Gastroesophageal sphincter (tissue), 4 donors: ENCODE data around the gene SYNDIG1. TPM values are rescaled to one million over a fixed set of nuclear protein-coding genes. Genes with fewer than 3 reads are reported as not detected.

Experiments
- ATAC-seq: fragments of 150-250 bp; one replicate; pipeline ENCODE4 v1.9.1; 2016; ENCODE audit warnings: mild to moderate bottlenecking, moderate library complexity
- H3K27ac ChIP-seq, 4 donors: fragments of 200-600 bp; sonication (generic) in 3 of 4; 1 replicate in 3 of 4; 2 replicates in 1 of 4; pipeline ENCODE4 v1.5.1; 2016 to 2019
- H3K27me3 ChIP-seq: fragments of 200-600 bp; sonication (generic); one replicate; pipeline ENCODE4 v1.5.1; 2019
- H3K36me3 ChIP-seq, 2 donors: fragments of 200-600 bp; sonication (generic); one replicate each; pipeline ENCODE4 v1.5.1; 2019; ENCODE audit warnings: control low read depth in 1 of 2
- H3K4me1 ChIP-seq, 3 donors: fragments of 200-600 bp; sonication (generic); 1 replicate in 2 of 3; 2 replicates in 1 of 3; pipeline ENCODE4 v1.5.1; 2016 to 2019; ENCODE audit warnings: control low read depth in 2 of 3
- H3K4me3 ChIP-seq, 2 donors: fragments of 200-600 bp; sonication (generic); one replicate each; pipeline ENCODE4 v1.5.1; 2019; ENCODE audit warnings: mild to moderate bottlenecking in 1 of 2, moderate library complexity in 1 of 2
- H3K9me3 ChIP-seq, 3 donors: fragments of 200-600 bp; sonication (generic); one replicate each; pipeline ENCODE4 v1.5.1; 2017 to 2019; ENCODE audit warnings: control low read depth in 2 of 3
- EP300 ChIP-seq: sonication (generic); formaldehyde crosslinking; IDR thresholded peaks from one replicate; pipeline ENCODE4 v1.6.1; 2017; ENCODE audit warnings: antibody characterized with exemption, mild to moderate bottlenecking
- POLR2A ChIP-seq, 2 donors: fragments of 450-650 bp; IDR thresholded peaks; one replicate each; pipeline ENCODE4 v1.6.1; 2017; ENCODE audit warnings: antibody characterized with exemption in 2 of 2, mild to moderate bottlenecking in 2 of 2, moderate library complexity in 1 of 2
- POLR2AphosphoS5 ChIP-seq: sonication (generic); formaldehyde crosslinking; IDR thresholded peaks from one replicate; pipeline ENCODE4 v1.6.1; 2017; ENCODE audit warnings: antibody characterized with exemption
- WGBS, 2 donors: methylation state at CpG; one replicate each; pipeline ENCODE4 v1.1.5; 2018; ENCODE audit warnings: low coverage in 1 of 2; 5-methylcytosine and 5-hydroxymethylcytosine counted together
- total RNA-seq, 4 donors: library from RNA; depleted of rRNA; stranded (reverse); fragments of >200 nt; gene quantifications; one replicate each; pipeline ENCODE4 v1.1.0, GENCODE V29; 2016
- TF ChIP-seq, protein P1 (sequence below), 4 experiments: fragments of 200-600 bp in 2 of 4; fragments of 450-650 bp in 2 of 4; sonication (generic) in 1 of 4; IDR thresholded peaks; one replicate each; pipeline ENCODE4 v1.5.1; 2017 to 2019; ENCODE audit warnings: antibody characterized with exemption in 4 of 4, mild to moderate bottlenecking in 2 of 4, moderate library complexity in 2 of 4

SYNDIG1 gene
- total RNA-seq, 4 donors from 2014 or later: 0.15 to 0.40 (median 0.16) TPM; not detected in 1

DNA sequence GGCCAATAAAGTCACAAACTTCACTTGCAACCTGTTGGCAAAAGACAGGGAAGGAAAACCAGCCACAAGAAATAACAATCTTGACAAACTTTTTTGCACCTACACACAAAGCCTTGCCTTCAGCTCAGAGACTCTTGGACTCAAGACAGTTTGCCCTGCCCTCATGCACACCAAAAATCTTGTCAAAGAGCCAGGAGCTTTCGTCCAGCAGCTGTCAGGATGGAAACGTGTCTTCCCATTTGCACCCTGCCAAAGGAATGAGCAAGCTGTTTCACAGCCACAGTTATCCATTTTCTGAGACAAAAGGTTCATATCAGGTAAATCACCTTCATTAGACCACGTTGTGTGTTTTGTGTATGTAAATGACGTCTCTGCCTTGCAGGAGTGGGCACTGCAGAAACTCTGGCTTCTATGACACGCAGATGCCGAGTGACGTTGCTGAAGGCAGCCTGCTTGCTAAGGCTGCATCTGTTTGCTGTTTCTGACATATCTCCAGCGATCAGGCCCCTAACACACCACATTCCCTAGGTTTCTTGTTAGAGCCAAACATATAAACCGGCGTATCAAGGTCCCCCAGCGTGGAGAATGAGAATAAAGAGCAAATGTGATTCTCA, 193.4 kb downstream of the SYNDIG1 start:
- no peaks in the 10 kb centered on the region for H3K9me3 ChIP-seq
- TF ChIP-seq EP300 (no peak), POLR2A (IDR thresholded peaks at IDR 0.05) (no peak), POLR2AphosphoS5 (no peak)
- TF ChIP-seq, protein P1, sequence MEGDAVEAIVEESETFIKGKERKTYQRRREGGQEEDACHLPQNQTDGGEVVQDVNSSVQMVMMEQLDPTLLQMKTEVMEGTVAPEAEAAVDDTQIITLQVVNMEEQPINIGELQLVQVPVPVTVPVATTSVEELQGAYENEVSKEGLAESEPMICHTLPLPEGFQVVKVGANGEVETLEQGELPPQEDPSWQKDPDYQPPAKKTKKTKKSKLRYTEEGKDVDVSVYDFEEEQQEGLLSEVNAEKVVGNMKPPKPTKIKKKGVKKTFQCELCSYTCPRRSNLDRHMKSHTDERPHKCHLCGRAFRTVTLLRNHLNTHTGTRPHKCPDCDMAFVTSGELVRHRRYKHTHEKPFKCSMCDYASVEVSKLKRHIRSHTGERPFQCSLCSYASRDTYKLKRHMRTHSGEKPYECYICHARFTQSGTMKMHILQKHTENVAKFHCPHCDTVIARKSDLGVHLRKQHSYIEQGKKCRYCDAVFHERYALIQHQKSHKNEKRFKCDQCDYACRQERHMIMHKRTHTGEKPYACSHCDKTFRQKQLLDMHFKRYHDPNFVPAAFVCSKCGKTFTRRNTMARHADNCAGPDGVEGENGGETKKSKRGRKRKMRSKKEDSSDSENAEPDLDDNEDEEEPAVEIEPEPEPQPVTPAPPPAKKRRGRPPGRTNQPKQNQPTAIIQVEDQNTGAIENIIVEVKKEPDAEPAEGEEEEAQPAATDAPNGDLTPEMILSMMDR (IDR thresholded peaks at IDR 0.05): no peak
- H3K27me3 ChIP-seq: no peaks in the 10 kb centered on the region
- ATAC-seq: no peak
- no peaks in the 10 kb centered on the region for H3K36me3 ChIP-seq
- no peak overlapping the region for H3K4me3 ChIP-seq
- no peak overlapping the region for H3K27ac ChIP-seq
- WGBS, 2 donors: 38 to 47% methylated on average over 8 to 10 of the region's 11 CpGs
- H3K4me1 ChIP-seq: no peaks in the 10 kb centered on the region

DNA sequence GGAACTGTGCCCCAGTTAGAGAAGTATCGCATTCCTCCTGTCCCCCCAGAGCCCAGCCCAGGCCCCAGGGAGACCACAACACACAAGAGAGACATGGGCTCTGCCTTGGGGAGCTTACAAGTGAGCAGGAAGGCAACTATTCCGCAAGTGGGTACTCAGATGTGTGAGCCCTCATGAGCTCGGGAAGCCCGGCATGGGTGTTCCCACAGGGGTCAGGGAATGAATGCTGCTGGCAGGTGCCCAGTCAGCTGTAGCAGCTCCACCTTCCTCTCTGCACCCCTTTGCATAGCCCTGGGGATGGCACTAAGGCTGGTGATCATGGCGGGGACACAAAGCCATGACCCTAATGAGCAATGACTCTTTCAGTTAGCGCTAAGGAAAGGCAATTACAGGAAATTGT, 194.1 kb downstream of the SYNDIG1 start:
- no peak for TF ChIP-seq POLR2A (IDR thresholded peaks at IDR 0.05)
- TF ChIP-seq, protein P1 (IDR thresholded peaks at IDR 0.05): no peak
- no peak for TF ChIP-seq EP300
- no peak for TF ChIP-seq POLR2AphosphoS5
- WGBS, 2 donors: 95 to 100% methylated on average over 2 to 3 of the region's 6 CpGs
- H3K36me3 ChIP-seq: no peaks in the 10 kb centered on the region
- H3K4me3 ChIP-seq: no peak overlapping the region
- no peaks in the 10 kb centered on the region for H3K9me3 ChIP-seq
- no peak for ATAC-seq
- no peaks in the 10 kb centered on the region for H3K4me1 ChIP-seq
- H3K27me3 ChIP-seq: no peaks in the 10 kb centered on the region
- H3K27ac ChIP-seq: no peak overlapping the region

- 80 to 89% methylated on average over 4 to 14 of the region's 16 CpGs for WGBS, 2 donors
- Histone ChIP-seq H3K27me3 (no peaks in the 10 kb centered on the region), H3K9me3 (no peaks in the 10 kb centered on the region), H3K36me3 (no peaks in the 10 kb centered on the region), H3K4me3 (no peak overlapping the region), H3K27ac (no peak overlapping the region), H3K4me1 (no peaks in the 10 kb centered on the region)
- no peak for TF ChIP-seq POLR2AphosphoS5
- TF ChIP-seq POLR2A (IDR thresholded peaks at IDR 0.05): no peak
- TF ChIP-seq, protein P1 (IDR thresholded peaks at IDR 0.05): no peak
- TF ChIP-seq EP300: no peak
- ATAC-seq: no peak
Measured at GRCh38 chr20:24664266-24664986, 195.0 kb downstream of the SYNDIG1 start.

- H3K27ac ChIP-seq: no peak overlapping the region
- no peak for ATAC-seq
- 57 to 80% methylated on average over 3 of the region's 13 CpGs for WGBS, 2 donors
- TF ChIP-seq POLR2AphosphoS5 (no peak), EP300 (no peak), POLR2A (IDR thresholded peaks at IDR 0.05) (no peak)
- TF ChIP-seq, protein P1 (IDR thresholded peaks at IDR 0.05): no peak
- no peaks in the 10 kb centered on the region for H3K27me3 ChIP-seq
- no peak overlapping the region for H3K4me3 ChIP-seq
- no peaks in the 10 kb centered on the region for H3K9me3 ChIP-seq
- no peaks in the 10 kb centered on the region for H3K36me3 ChIP-seq
- no peaks in the 10 kb centered on the region for H3K4me1 ChIP-seq
Measured at GRCh38 chr20:24665196-24665595, 195.8 kb downstream of the SYNDIG1 start.

DNA sequence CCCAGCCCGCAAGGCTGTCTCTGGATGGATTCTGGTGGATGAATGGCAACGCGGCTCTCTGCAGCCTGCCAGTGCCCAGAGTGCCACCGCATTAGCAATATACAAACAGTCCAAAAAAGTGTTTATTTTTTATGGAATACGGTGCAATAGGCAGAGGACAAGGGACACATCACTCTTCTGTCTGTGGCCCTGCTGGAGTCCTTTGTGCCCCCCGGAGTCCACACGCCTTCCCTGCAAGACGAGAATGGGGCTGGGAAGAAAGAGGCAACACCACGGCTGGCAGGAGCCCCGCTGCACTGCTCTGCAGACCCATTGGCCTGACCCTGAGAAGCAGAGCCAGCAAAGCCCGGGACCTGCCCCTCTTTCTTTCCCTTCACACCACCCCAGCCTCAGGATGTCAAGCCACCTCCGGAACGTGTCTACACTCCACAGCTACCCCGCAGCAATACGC, 196.3 kb downstream of the SYNDIG1 start:
- H3K36me3 ChIP-seq: no peaks in the 10 kb centered on the region
- TF ChIP-seq EP300: no peak
- TF ChIP-seq POLR2AphosphoS5: no peak
- TF ChIP-seq, protein P1 (IDR thresholded peaks at IDR 0.05): no peak
- no peak for TF ChIP-seq POLR2A (IDR thresholded peaks at IDR 0.05)
- no peaks in the 10 kb centered on the region for H3K9me3 ChIP-seq
- H3K4me3 ChIP-seq: no peak overlapping the region
- H3K4me1 ChIP-seq: no peaks in the 10 kb centered on the region
- no peak overlapping the region for H3K27ac ChIP-seq
- H3K27me3 ChIP-seq: no peaks in the 10 kb centered on the region
- WGBS, 2 donors: 92% methylated on average over 13 of the region's 15 CpGs; no CpG with 5 or more reads in 1 of the 2 donors
- no peak for ATAC-seq
